ENCODE measurements around the gene ADAMTS6.
"Not testable (repeated sequence)": the region's sequence is repeated elsewhere in the genome, so short reads cannot be mapped to it uniquely, and the experiment has no call there.

Gene ADAMTS6

DNA sequence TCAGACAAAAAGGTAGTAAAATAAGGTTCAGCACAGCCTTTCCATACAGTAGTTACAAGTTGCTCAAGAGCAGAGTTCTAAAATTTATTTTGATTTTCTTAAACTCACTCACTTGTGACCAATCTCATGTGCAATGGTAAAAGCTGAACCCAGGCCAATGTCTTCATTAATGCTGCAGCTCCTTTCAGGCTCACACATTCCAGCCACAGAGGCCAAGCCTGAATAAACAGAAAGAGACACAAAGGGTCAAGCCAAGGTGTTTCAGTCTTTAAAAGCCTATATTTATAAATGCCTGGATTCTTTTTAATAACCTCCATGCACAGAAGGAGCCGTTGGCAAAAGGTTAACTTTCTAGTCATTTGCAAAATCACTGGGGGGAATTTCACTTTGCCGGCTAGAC lies 152.5 kb downstream of the ADAMTS6 start:
- TF ChIP-seq, protein P1, sequence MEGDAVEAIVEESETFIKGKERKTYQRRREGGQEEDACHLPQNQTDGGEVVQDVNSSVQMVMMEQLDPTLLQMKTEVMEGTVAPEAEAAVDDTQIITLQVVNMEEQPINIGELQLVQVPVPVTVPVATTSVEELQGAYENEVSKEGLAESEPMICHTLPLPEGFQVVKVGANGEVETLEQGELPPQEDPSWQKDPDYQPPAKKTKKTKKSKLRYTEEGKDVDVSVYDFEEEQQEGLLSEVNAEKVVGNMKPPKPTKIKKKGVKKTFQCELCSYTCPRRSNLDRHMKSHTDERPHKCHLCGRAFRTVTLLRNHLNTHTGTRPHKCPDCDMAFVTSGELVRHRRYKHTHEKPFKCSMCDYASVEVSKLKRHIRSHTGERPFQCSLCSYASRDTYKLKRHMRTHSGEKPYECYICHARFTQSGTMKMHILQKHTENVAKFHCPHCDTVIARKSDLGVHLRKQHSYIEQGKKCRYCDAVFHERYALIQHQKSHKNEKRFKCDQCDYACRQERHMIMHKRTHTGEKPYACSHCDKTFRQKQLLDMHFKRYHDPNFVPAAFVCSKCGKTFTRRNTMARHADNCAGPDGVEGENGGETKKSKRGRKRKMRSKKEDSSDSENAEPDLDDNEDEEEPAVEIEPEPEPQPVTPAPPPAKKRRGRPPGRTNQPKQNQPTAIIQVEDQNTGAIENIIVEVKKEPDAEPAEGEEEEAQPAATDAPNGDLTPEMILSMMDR (IDR thresholded peaks at IDR 0.05; ENCODE audit: low read depth, low read length, missing control alignments) = no peak
- H3K4me3 ChIP-seq (replicated peaks; ENCODE audit: low read depth, low read length) = no peak overlapping the region
- no peak for DNase-seq (ENCODE audit: extremely low read depth, low read depth)

DNA sequence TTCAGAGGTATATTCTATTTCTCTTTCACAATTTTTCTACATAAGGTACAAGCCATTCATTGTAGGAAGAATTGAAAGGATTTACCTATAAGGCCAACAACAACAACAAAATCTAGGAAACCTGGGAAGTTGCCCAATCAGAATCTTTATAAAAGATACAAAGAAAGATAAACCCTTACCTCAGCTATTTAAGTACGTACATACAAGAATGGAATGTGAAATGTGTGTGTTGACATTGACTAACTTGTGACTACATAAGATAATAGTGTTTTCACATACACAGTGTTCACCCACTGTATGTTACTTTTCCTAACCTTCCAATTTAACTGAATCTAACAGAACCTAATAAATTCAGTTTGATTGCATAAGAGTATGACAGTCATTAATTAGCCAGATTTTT lies 154.1 kb downstream of the ADAMTS6 start:
- H3K4me3 ChIP-seq (replicated peaks; ENCODE audit: low read depth, low read length) = no peak overlapping the region
- TF ChIP-seq, protein P1 (IDR thresholded peaks at IDR 0.05; ENCODE audit: low read depth, low read length, missing control alignments) = no peak
- no peak for DNase-seq (ENCODE audit: extremely low read depth, low read depth)

DNA sequence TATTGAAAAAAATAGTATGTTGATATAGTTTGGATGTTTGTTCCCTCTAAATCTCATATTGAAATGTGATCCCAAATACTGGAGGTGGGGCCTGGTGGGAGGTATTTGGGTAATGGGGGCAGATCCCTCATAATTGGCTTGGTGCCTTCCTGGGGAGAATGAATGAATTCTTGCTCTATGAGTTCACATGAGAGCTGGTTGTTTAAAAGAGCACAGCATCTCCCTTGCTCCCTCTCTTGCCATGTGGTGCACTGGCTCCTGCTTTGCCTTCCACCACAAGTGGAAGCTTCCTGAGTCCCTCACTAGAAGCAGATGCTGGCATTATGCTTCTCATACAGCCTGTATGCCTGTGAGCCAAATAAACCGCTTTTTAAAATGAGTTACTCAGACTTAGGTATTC lies 154.8 kb downstream of the ADAMTS6 start:
- peak; percentile 83 for DNase-seq (ENCODE audit: extremely low read depth, low read depth)
- TF ChIP-seq, protein P1 (IDR thresholded peaks at IDR 0.05; ENCODE audit: low read depth, low read length, missing control alignments) = no peak
- H3K4me3 ChIP-seq (replicated peaks; ENCODE audit: low read depth, low read length) = no peak overlapping the region

DNA sequence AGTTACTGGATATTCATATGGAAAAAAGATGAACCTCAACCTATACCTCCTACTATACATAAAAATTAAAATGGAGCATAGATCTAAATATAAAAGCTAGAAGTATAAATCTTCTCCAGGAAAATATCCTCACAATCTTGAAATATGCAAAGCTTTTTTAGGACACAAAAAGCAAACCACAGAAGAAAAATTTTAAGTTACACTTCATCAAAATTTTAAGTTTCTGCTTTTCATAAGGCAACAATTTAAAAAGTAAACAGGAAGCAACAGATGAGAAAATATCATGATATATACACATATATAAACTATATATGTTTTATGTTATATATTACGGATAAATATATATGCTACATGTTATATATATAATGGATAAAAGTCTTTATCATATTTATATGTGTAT lies 157.5 kb downstream of the ADAMTS6 start:
- no peak overlapping the region for H3K4me3 ChIP-seq (replicated peaks; ENCODE audit: low read depth, low read length)
- no peak for DNase-seq (ENCODE audit: extremely low read depth, low read depth)
- TF ChIP-seq, protein P1 (IDR thresholded peaks at IDR 0.05; ENCODE audit: low read depth, low read length, missing control alignments) = no peak

GRCh38 chr5:65320704-65321103 lies 161.0 kb downstream of the ADAMTS6 start:
- H3K4me3 ChIP-seq (replicated peaks; ENCODE audit: low read depth, low read length); DNase-seq (ENCODE audit: extremely low read depth, low read depth): not testable (repeated sequence)

GRCh38 chr5:65320250-65320649 lies 161.5 kb downstream of the ADAMTS6 start:
- TF ChIP-seq, protein P1 (IDR thresholded peaks at IDR 0.05; ENCODE audit: low read depth, low read length, missing control alignments) = no peak
- no peak overlapping the region for H3K4me3 ChIP-seq (replicated peaks; ENCODE audit: low read depth, low read length)
- DNase-seq (ENCODE audit: extremely low read depth, low read depth) = no peak

GRCh38 chr5:65307931-65308330 lies 173.8 kb downstream of the ADAMTS6 start:
- no peak overlapping the region for H3K4me3 ChIP-seq (replicated peaks; ENCODE audit: low read depth, low read length)
- DNase-seq (ENCODE audit: extremely low read depth, low read depth) = no peak
- TF ChIP-seq, protein P1 (IDR thresholded peaks at IDR 0.05; ENCODE audit: low read depth, low read length, missing control alignments) = no peak
